GM12801 (cell line): ENCODE results near the gene CCDC57.

Experiments
- TF ChIP-seq, protein P1 (sequence below): IDR thresholded peaks from one replicate; pipeline ENCODE4 v1.5.1; 2011; ENCODE audit warnings: control low read depth; ENCODE audit not compliant: insufficient read length; ENCODE audit errors: extremely low read depth

Gene CCDC57

DNA sequence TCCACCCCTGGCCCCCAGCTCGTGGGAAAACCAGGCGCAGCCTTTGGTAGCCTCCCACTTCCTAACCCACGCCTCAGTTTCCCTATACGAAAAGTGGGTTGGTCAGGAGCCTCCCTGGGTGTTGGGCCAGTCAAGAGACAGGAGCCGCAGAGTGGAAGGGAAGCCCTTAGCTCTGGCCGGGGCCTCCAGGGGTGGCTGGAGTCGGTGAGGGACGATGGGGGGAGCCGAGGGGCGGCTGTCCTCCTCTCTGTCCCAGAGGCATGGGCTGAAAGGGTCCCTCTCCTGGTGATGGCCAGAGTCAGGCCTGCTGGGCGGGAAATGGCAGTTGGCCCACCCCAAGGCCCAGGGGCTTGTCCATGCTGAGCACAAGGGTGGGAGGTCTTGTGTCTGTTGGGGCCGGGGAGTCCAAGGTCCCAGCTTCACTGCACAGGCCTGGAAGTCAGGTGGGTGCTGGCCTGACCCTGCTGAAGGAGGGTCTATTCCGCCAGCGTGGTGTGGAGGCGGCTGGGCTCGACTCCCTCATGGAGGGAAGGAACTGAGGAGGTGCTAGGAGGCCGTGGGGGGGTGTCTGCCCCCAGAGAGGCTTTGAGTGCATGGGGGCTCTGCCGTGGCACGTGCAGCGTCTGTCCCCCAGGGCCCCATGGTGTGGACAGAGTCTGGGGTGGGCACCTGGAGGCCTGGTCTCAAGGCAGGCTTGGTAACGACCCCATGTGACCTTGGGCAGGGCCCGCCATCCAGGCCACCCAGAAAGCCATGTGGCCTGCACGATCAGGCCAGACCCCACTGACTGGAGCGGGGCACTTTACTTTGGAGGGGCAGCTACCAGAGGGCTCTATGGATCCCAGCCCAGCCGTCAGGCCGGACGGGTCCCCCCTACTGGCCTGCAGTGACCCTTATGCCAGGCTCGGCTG, 17.3 kb upstream of the CCDC57 start:
- TF ChIP-seq, protein P1, sequence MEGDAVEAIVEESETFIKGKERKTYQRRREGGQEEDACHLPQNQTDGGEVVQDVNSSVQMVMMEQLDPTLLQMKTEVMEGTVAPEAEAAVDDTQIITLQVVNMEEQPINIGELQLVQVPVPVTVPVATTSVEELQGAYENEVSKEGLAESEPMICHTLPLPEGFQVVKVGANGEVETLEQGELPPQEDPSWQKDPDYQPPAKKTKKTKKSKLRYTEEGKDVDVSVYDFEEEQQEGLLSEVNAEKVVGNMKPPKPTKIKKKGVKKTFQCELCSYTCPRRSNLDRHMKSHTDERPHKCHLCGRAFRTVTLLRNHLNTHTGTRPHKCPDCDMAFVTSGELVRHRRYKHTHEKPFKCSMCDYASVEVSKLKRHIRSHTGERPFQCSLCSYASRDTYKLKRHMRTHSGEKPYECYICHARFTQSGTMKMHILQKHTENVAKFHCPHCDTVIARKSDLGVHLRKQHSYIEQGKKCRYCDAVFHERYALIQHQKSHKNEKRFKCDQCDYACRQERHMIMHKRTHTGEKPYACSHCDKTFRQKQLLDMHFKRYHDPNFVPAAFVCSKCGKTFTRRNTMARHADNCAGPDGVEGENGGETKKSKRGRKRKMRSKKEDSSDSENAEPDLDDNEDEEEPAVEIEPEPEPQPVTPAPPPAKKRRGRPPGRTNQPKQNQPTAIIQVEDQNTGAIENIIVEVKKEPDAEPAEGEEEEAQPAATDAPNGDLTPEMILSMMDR: no peak

DNA sequence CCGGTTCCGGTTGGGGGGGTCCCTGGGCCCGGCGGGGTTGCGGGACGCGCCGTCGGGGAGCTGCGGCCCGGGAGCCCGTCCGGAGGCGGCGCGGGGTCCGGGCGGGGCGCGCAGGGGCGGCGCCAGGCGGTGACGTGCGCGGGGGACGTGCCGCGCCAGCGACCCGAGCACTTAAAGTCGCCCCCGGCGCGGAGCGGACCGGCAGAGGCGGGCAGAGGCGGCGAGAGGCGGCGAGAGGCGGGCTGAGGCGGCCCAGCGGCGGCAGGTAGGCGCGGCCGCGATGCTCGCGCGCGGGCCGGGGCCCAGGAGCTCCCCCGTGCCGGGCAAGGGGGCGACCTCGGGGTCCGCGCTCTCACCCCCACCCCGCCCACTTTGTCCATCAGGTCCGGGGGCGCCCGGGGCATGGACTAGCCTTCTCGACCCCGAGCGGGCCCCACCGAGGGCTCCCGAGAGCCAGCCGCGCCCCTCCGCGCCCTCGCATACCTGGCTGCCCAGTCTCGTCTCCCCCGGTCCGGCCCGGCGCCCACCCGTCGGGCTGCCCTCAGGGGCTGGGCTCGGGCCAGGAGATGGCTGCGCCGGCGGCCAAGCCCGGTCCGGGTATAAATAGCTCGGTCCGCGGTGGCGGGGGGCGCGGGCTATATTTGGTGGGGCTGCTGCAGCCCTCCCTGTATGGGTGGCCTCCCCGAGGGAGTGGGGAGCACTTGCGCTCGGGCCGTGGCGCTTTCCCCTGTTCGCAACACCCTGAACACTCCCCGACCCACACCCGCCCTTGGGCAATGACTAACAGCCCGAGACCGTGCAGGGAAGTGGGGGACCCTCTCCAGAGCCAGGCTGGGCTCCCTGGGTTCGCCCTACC, 16.4 kb upstream of the CCDC57 start, which contains the start of gene SLC16A3:
Gene SLC16A3, plus strand, starts transcription at position 201 of the 856 bp plus-strand sequence. CDS start 6,967 bp downstream, outside the sequence.
- TF ChIP-seq, protein P1: no peak

DNA sequence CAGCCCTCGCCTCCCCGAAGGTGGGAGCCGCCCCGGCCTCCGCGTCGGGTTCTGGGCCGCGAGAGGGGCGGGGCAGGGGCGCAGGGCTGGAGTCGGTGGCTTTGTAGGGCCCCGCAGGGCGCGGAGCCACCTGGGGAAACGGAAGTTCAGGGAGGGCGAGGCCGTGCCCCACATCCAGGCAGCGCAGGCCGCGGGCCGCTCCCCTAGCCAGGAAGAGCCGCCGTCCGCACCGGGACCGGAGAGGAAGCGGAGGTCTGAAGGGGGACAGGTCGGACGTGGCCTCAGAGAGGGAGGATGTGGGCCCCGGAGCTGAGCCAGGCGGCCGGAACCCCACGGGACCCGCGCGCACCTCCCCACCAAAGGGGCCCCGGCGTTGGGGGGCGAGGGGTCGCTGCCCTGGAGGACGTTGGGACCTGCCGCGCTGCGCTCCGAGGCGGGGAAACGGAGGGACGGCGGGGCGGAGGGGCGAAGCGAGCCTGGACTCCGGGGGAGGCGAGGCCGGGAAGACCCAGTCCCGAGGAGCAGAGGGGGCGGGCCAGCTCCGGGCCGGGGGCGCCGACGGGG, 15.7 kb upstream of the CCDC57 start:
- TF ChIP-seq, protein P1: no peak

DNA sequence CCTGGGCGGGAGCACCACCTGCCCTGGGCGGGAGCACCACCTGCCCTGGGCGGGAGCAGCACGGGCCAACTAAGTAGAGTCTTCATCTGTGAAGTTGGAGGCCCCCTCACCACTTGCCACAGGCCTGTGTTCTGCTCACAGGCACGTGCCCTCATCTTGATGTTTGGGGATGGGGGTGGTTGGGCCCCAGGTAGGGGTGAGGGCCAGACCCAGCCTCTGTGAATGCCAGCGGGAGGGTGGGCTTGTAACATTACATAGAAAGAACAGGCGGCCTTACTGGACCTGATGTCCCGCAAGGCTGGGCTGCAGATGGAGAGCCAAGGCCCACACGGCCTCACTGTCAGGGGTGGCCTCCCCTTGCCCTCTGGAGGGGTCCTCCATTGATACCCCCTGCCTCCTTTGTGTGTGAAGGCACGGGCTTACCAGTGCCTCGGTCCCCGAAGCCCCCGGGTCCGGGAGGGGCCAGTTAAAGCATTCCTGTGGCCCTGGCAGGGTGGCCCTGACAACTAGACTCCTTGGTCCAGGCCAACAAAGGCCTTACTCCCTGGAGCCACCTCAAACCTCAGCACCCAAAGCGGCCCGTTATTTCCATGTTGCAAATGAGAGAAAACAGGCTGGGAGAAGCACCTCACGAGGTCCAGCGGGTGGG, 15.1 kb upstream of the CCDC57 start:
- TF ChIP-seq, protein P1: no peak

DNA sequence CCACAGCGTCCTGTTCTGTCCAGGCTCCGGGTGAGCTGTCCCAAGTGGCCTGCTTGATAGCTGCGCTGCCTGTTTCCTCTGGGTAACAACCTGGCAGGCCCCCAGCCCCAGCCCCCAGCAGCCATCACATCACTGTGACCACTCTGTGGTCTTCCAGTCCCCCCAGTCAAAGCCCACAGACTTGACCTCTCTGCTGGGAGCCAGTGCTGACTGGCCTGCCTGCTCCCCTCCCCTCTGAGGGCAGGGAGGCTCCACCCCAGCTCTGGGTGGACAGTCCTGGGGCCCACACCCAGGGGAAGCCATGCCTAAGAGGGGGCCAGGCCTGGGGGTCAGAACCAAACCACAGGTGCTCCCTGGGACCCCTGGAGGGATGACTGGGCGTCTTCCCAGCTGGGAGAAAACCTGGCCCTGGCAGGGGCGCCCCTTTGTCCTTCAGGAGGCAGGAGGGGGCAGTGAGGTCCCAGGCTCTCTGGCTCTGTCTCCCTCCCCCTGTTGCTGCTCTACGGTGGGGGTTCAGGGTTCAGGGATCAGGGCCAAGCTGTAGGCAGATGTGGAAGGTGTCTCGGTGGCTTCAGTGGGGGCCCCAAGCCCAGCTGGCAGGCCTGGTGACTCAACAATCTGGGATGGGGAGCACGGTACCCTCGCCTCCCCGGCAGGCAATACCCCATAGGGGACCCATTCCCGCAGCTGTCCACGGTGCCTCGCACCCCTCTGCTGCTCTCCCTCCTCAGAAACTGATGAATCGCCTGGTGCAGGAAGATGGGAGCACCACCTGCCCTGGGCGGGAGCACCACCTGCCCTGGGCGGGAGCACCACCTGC, 14.4 kb upstream of the CCDC57 start:
- TF ChIP-seq, protein P1: no peak

DNA sequence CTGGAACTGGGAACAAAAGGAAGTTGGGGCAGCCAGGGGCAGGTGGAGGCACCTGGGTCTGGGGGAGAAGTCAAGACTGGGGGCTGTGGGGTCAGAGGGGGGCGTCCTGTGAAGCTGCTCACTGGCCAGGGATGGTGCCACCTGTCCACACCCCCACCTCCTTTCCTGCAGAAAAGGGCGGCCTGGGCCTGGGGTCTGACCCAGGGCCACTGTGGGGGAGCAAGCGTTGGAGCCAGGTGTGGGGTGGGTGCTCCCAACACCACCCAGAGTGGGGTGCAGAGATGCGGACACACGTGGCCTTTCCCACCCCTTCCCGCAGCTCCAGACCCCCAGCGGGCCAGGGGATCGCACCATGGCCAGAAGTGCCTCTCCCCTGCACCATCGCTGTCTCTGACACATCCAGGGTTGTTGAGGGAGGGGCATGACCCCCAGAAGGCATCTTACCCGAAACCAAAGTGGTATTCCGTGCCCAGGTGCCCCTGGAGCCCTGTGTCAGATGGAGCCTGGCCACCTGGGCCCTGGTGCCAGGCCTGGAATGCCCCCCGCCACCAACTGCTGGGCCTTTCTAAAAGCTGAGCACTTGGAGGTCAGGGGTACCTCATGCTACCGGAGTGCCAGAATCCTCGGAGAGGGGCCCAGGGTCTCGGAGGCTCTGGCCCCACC, 13.6 kb upstream of the CCDC57 start:
- TF ChIP-seq, protein P1: no peak
